Cerebellar cortex (tissue), 1 donor: Measurements from ENCODE around the gene YLPM1.

Source experiments
- DNase-seq: peaks from one replicate; pipeline ENCODE4 v3.0.0-alpha.2; 2015; ENCODE audit warnings: low spot score

YLPM1 gene

GRCh38 chr14:74843653-74844052 lies 80.5 kb downstream of the YLPM1 start:
- DNase-seq = no peak

DNA sequence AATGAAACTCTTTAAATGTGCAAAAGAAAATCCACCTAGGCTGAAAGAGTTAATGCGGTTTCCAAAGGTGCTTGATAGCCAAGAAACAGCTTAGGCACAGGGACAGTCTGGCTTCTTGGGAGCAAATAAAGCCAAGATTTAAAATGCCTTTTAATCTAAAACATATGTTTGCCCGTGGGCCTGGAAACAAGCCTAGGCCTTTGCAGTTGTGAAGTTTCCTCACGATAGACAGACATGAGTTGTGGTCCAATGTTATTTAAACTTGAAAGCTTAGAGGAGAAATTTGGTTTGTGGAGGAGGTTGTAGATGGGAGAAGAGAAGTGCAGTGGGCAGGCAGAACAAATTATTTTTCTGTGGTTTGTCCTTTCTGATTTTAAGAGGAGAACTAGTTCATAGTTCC lies 83.1 kb downstream of the YLPM1 start:
- DNase-seq = no peak

DNA sequence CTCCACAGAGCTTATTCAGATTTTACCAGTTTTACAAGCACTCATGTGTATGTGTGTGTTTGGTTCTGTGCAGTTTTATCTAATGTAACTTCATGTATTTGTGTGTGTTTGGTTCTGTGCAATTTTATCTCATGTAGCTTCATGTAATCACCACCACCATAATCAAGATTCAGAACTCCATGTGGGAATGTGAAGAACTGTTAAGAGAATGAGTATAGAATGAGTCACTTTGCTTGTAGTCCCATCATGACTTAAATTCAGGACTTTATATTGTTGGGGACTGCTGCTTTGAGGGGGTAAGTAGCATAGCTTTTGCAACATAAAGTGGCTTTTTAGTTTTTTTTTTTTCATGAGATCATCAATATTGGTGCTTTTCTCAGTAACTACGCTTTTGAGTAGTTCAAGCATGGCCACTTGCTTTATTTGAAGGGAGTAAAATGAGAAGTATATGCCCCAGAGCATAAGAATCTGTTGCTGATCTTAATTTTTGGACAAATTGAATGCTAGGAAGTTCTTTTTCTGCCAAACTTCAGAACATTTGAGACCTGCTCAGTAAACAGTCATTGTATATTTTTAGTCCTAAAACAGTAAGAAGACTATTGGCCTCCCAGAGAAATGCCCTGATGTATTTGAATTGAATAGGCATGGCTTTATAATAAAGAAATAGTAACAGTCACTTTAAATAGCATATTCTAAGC lies 84.0 kb downstream of the YLPM1 start:
- no peak for DNase-seq

GRCh38 chr14:74848768-74849167 lies 85.7 kb downstream of the YLPM1 start:
- no peak for DNase-seq

DNA sequence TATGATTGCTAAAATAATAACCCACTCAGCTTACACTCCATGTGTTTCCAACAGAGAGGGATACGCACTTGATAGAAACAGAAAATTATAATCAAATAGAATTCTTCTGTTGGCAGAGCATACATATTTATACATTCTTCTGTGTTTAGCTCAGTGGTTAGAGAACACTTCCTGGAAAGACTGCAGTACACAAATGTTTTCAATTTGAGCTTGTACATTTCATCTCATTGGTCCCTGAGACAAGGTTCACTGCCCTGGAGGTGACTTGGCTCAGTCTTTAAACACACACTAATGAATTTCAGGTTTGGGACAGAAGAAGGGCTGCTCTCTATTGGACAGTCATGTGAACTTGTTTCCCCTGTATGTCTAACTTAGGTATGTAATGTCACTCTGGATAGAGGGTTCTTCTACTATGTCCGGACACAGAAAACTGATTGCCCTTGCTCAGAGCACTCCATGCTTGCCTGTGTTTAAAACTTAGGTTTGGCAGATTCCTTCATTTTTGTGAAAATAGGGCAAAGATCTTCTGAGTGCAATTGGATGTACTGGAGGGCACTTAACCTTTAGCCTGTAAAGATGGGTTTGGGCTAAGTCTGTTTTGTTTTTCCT lies 89.9 kb downstream of the YLPM1 start:
- DNase-seq = no peak

DNA sequence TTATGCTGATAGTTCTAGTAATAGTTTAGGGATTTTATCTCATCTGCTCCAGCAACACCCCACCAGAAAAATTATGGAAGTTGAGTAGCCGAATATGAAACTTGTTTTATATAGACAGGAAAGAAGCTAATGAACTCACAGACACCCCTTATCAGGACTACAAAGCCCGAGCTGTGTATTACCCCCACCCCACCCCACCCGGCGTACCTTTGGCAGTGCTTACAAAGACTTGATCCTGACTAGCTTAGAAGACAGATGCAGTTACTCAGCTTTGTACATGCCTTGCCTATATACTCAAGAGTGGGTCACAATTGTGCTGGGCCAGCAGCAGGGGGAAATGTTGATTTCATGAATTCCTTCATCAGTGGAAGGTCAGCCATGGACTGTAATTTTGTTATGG lies 90.5 kb downstream of the YLPM1 start:
- DNase-seq = no peak

- no peak for DNase-seq
Observed at GRCh38 chr14:74855021-74855420, 91.9 kb downstream of the YLPM1 start.

- DNase-seq = no peak
Observed at GRCh38 chr14:74855945-74856344, 92.8 kb downstream of the YLPM1 start.

GRCh38 chr14:74856366-74856765 lies 93.2 kb downstream of the YLPM1 start:
- DNase-seq = no peak

GRCh38 chr14:74858022-74858421 lies 94.9 kb downstream of the YLPM1 start:
- no peak for DNase-seq

DNA sequence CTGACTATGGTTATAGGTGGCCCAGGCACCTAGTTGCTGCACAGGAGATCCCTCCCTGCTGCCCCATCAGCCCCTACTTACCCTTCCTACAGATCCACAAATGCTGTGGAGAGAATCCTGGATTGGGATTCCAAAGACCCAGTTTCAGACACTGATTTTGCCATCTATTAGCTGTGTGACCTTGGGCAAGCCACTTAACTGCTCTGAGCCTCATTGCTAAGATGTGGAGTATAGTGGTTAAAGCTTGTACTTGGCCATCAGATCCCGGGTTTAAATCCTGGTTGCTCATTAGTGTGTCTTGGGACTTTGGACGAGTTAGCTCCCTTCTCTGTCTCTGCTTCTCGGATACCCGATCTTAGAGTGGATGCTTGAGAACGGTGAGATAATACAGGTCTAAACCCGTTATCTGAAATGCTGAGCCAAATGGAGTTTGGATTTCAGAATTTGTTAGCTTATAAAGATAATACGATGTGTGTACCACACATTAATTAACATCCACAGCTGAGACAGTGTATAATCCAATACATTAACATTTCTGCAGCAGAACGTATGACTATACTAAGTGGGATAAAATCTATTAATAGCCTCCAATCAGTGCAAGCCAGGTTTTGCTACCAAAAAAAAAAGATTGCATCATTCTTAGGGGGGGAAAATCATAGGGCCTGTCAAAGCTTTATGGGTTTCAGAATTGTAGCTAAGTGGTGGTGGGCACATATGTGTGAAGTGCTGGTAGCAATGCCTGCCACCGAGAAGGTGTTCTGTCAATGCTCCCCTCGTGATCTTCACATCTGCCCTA lies 96.8 kb downstream of the YLPM1 start:
- no peak for DNase-seq

DNA sequence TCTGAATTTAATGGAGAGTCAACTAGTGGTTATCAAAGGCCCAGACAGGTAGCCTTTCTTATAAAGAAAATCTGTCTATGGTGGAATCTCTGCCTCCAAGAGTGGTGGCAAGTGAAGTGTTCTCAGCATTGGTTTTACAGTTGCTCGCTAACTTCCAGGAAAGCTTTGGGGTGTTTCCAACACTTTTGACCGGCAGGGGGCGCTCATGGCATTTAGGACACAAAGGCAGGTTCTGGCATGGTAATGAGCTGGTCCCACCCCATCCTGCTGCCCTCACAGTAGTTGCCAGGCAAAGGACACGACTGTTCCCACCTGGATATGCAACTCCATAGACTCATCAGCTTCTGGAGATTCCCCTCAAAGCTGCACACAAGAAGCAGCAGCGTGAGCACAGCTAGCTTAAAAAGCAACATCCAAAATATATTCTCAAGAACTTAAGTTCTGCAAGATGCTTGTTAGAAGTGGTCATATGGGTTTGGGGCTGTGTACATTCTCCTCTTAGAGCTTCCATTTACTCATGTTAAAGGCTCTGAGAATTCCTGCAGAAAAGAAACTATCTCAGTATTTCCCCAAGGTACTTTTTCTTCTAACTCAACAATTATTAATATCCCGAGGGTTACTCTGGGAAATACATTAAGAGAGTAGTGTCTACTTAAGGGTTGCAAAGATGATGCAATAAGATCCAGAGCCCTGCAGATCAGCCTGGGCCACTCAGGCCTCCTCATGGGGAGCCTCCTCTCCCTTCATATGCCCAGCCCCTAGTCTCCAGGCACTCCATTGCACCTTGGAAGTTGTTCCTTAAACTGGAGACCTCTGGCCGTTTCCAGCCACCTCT lies 98.0 kb downstream of the YLPM1 start:
- peak; percentile 90 for DNase-seq

DNA sequence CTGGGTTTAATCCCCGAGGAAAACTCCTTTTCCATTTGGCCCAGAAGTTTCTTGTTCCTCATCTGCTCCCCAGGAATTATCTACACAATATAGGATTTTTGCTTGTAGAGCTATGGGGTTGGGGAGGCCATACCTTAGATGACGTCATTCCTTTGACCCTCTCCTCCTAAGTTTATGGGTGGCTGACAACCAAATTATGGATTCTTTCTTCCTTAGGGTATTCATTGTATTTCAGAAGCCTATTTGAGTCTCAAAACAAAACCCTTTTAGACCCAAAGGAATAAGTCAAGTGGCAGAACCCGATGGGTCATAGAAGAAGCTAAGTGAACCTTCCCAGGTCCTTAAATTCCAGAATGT lies 98.6 kb downstream of the YLPM1 start:
- DNase-seq = no peak

DNA sequence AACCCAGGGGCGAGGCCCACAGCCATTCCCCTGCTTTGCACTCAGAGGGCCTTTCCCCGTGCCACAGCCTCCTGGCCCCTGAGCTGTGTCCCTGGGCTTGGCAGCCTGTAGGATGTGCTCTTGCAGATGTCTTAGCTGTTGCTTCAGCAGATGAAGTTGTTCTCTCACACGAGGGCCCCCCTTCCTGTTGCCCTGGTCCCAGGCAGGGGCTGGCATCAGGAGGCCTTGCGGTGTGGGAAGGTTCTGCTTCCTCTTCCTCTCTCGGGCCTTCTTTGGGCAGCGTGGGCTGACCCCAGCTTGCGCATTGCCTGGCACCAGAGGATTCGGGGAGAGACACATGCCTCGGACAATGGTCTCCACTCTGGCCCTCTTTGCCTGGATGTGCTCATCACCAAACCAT lies 100.2 kb downstream of the YLPM1 start:
- DNase-seq = no peak

GRCh38 chr14:74864198-74864597 lies 101.1 kb downstream of the YLPM1 start:
- no peak for DNase-seq

DNA sequence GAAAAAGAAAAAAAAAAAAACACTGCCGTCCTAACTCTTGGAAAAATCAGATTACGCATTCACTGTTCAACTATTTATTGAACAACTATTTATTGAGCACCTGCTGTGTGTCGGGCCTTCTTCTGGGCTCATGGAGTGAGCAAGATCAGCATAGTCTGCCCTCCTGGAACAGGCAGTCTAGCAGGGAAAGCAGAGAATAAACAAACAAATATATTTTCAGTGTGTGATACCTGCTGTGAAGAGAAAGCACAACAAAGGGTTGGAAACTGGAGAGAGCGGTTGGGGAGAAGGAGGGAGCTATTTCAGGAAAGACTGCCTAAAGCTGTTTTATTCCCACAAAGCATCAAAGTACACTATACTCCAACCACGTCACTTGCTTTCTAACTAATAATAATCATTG lies 102.0 kb downstream of the YLPM1 start:
- DNase-seq = no peak

DNA sequence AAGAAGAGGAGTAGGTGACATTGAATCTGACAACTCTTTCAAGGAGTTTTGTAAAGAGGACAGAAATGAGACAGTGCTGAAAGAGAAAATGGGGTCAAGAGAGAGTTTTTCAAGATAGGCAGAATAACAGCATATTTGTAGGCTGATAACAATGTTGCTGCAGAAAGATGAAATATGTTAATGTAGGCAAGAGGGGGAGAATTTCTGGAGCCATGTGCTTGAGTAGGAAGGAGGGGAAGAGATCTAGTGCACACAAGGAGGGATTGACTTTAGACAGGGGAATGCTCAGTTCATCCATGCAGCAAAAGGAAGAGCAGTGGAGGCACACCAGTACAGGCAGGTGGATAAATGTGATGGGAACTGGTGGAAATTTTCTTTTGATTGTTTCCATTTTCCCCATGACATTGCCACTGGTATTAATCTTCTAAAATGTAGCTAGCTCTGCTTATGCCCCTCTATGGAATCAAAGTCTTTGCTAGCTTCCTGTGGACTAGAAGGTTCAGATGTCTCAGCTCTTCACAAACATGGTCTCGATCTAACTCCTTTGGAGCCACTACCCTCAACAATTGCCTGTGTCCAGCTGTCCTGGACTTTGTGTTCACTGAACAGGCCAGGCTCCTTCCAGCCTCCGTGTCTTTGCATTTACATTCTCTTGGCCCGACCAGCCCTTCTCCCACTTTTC lies 103.7 kb downstream of the YLPM1 start:
- no peak for DNase-seq

DNA sequence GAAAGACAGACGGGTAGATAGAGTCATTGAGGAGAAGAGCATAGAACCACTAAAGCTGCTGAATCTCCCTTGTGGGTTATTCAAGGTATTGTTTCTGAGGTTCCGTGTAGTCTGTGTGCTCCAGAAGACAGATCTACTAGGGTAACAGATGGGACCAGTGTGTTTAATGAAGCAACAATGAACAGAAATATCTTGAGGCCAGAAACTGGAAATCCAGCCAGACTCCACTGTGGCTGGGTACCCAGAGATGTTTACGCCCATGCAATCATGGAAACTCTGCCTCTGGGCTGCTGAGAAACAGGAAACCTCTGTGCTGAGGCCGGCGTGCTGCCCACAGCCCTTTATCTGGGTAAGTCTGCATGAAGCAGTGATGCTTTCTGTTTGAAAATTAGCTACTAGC lies 104.6 kb downstream of the YLPM1 start:
- peak; percentile 81 for DNase-seq

- no peak for DNase-seq
Observed at GRCh38 chr14:74868739-74869138, 105.6 kb downstream of the YLPM1 start.

- DNase-seq = no peak
Observed at GRCh38 chr14:74871819-74872218, 108.7 kb downstream of the YLPM1 start.

- DNase-seq = no peak
Observed at GRCh38 chr14:74875204-74875603, 112.1 kb downstream of the YLPM1 start.
